NT2/D1 (cell line): Measurements from ENCODE around the gene CDYL2.

Source experiments
- SUZ12 ChIP-seq: IDR thresholded peaks from 2 replicates; pipeline ENCODE4 v1.6.1; 2011; ENCODE audit not compliant: insufficient read length, insufficient read depth; ENCODE audit errors: extremely low read depth
- YY1 ChIP-seq: IDR thresholded peaks from 2 replicates; pipeline ENCODE4 v1.6.1; 2011; ENCODE audit not compliant: insufficient read length, insufficient read depth
- ZNF274 ChIP-seq: IDR thresholded peaks from 2 replicates; pipeline ENCODE4 v1.6.1; 2011; ENCODE audit warnings: mild to moderate bottlenecking, low read depth, low read length

DNA sequence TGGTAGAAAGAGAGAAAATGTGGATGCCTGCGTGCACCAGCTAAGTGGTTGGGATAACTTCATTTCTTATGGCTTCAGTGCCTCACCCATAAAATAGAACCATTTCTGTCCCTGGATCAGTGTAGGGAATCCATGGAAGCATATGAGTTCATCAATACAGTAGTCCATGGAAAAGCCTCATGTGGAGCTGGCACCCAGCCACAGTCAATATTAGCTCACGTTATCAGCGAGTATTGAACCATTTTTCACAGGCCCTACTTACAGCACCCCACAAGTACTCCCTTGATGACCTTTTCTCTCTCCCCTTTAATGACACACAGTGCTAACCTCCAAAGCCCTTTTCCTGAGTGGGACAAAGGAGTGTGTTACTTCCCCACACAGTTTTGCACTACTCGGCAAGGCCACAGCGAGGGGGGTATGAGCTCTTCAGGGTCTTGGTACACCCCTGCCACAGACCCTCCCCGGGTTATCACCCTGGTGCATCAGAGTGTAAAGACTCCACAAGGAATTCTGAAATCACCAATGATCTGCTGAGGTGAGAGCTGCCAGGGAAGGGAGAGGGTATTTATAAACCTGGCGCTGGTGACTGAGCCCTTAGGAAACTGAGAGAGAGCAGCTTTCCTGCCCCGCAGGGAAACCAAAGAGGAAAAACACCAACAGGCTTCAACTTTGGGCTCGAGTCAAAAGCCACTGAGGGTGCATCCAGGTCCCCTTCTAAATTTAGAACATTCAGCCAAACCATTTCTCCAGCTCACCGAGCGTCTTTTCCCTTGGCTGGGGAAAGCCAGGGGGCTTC is 226.7 kb downstream of the CDYL2 start:
- TF ChIP-seq ZNF274, result no peak
- TF ChIP-seq YY1, result no peak
- TF ChIP-seq SUZ12, result no peak
